NOMO-1 (cell line): ENCODE results near the gene GSG1L.
"Not testable (repeated sequence)": the region's sequence is repeated elsewhere in the genome, so short reads cannot be mapped to it uniquely, and the experiment has no call there.

Source experiments
- DNase-seq, 2 experiments: peaks; one replicate each; lab custom pipeline; 2025; ENCODE audit not compliant: unreplicated experiment in 2 of 2; lab: John Stamatoyannopoulos, UW

Gene GSG1L

GRCh38 chr16:27960619-27961295 is 102.8 kb downstream of the GSG1L start:
- no peak for DNase-seq

- no peak for DNase-seq
Measured at GRCh38 chr16:27959914-27960313, 103.6 kb downstream of the GSG1L start.

- DNase-seq, result no peak
Measured at GRCh38 chr16:27954191-27954590, 109.3 kb downstream of the GSG1L start.

- DNase-seq, result no peak
Measured at GRCh38 chr16:27952811-27953210, 110.7 kb downstream of the GSG1L start.

GRCh38 chr16:27951489-27952120 is 111.9 kb downstream of the GSG1L start:
- no peak for DNase-seq

GRCh38 chr16:27950206-27950887 is 113.2 kb downstream of the GSG1L start:
- DNase-seq, result no peak

- no peak for DNase-seq
Measured at GRCh38 chr16:27947696-27948095, 115.8 kb downstream of the GSG1L start.

GRCh38 chr16:27945233-27945973 is 118.1 kb downstream of the GSG1L start:
- no peak for DNase-seq

- DNase-seq, result no peak
Measured at GRCh38 chr16:27943766-27944165, 119.7 kb downstream of the GSG1L start.

- DNase-seq, result not testable (repeated sequence)
Measured at GRCh38 chr16:27942071-27942470, 121.4 kb downstream of the GSG1L start.

- DNase-seq, result no peak
Measured at GRCh38 chr16:27935076-27935475, 128.4 kb downstream of the GSG1L start.

GRCh38 chr16:27932542-27933135 is 130.9 kb downstream of the GSG1L start:
- no peak for DNase-seq

- DNase-seq, result no peak
Measured at GRCh38 chr16:27929818-27930217, 133.7 kb downstream of the GSG1L start.

GRCh38 chr16:27928542-27928941 is 135.0 kb downstream of the GSG1L start:
- DNase-seq, result no peak

GRCh38 chr16:27927266-27927901 is 136.1 kb downstream of the GSG1L start:
- DNase-seq, result no peak

GRCh38 chr16:27925612-27926011 is 137.9 kb downstream of the GSG1L start:
- DNase-seq, result no peak

- DNase-seq, result no peak
Measured at GRCh38 chr16:27924411-27925118, 138.9 kb downstream of the GSG1L start.

GRCh38 chr16:27923751-27924150 is 139.8 kb downstream of the GSG1L start:
- DNase-seq, result no peak

- DNase-seq, result no peak
Measured at GRCh38 chr16:27922433-27922832, 141.1 kb downstream of the GSG1L start.

GRCh38 chr16:27921134-27921533 is 142.4 kb downstream of the GSG1L start:
- DNase-seq, result no peak
